GM04504 (cell line): ENCODE measurements around the gene CBLN3.
"Not testable (repeated sequence)": the region's sequence is repeated elsewhere in the genome, so short reads cannot be mapped to it uniquely, and the experiment has no call there.

Experiments
- DNase-seq: peaks from one replicate; pipeline ENCODE4 v3.0.0-alpha.2; 2012; ENCODE audit warnings: low read depth

Gene CBLN3

DNA sequence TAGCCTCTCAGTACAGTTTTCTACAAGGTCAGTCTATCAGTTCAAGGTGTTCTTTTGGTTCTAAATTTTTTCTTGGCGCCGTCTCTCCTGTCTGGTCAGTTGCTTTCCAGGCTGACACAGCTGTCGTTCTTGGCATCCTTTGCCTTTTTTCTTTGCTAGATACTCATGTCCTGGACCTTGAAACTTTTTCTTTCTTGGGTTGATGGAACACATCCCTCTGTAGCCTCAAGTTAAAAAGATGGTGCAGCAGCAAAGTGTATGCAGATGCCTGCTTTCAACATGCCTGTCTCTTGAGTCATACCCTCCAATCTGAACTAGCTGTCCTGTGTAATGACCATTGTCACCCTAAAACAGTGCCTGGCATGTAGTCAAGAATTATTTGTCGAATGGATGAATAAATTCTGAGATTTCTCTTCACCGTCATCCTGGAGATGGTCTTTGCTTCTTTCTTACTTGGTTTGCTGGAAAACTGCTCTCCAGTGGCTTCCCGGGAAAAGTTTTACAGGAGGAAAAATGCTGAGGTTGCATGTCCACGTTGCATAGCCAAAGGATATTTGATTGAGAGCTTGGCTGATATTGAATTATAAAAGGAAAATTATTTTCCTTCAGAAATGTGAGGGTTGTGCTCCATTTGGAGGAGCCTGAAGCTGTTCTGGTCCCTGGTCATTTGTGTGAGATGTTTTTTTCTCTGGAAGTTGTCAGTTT is 26.0 kb downstream of the CBLN3 start:
- no peak for DNase-seq

DNA sequence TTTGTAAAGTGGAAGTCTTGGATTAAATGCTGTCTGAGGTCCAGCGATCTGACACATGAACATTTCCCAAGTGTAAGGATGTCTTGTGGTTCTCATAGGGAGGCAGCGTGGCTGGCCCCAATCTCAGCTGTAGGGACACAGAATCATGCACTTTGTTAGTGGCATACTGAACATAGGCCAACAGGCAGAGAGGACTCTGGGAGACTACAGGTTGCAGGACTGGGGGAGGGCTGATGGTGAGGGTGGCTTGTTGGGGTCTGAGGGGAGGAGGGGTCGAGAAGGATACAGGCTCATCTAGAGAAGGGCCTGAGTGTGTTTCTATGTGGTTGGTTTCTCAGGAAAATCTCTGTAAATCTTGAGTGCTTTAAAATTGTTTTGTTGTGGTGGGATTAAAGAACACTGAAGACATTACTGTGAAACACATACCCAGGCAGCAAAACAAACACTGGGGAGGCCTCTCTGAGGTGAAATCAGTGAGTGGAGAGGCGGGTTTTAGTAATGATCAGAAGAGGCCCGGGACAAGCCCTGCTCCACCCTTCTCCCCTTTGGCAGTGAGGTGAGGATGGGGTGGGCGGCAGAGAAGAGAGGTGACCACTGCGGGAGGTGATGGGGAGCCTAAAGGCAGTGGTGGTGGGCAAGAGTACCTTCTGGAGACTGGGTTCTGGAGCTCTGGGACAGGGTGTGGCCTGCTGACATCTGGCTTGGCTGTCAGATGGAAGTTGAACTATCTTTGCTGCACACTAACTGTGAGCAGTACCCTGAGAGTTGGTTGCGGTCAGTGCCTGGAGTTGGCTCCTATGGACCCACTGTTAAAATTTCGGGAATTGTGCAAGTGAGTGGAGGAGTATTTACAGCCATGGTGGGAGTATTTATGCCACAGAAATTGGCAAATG is 27.4 kb downstream of the CBLN3 start:
- DNase-seq: no peak

DNA sequence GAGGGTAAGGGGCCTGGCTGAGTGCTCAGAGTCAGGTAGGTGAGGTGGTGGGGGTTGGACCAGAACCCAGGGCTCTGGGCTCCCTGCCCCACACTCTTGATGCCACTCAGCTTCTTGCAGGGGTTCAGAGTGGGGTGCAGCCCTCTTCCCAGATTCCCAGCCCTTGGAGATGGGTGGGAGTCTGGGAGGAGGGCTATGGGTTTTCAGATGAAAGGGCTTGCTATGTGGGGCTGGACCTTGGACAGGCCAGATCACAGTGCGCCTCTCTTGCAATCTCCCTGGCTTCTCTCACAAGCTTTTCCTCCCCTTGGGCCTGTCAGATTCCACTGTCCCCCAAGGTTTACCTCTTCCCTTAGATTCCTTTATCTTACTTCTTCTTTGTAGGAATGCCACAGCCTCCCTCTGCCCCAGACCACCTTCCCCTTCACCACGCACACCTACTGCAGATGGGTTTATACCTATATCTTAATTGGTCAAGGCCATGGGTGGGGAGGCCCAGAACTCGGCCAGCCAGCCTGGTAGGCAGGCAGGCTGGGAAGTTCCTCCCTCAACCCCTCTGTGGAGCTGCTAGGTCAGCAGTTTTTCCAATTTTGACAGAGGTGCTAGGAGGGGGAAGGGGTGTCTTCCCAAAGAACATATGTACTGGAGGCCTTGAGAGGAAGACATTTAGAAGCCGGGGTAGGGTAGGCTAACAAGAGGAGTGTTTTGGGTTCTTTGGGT is 29.3 kb downstream of the CBLN3 start:
- no peak for DNase-seq

DNA sequence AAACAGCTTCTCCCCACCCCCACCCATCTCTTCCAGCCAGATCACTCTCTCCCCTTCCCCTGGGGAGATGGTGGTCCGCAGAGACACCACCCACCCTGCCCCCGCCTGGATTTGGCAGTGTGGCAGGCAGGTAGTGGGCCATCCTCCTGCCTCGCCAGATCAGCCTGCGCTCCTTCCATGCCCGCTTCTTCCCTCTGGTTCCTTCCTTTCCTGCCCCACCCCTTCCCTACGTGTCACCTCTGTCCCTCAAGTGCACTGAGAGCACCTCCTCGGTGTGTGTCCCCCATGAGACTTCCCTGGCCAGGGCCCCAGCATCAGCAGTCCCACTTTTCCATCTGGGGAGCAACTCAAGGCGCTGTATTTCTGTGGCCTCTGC is 30.0 kb downstream of the CBLN3 start:
- DNase-seq: no peak

DNA sequence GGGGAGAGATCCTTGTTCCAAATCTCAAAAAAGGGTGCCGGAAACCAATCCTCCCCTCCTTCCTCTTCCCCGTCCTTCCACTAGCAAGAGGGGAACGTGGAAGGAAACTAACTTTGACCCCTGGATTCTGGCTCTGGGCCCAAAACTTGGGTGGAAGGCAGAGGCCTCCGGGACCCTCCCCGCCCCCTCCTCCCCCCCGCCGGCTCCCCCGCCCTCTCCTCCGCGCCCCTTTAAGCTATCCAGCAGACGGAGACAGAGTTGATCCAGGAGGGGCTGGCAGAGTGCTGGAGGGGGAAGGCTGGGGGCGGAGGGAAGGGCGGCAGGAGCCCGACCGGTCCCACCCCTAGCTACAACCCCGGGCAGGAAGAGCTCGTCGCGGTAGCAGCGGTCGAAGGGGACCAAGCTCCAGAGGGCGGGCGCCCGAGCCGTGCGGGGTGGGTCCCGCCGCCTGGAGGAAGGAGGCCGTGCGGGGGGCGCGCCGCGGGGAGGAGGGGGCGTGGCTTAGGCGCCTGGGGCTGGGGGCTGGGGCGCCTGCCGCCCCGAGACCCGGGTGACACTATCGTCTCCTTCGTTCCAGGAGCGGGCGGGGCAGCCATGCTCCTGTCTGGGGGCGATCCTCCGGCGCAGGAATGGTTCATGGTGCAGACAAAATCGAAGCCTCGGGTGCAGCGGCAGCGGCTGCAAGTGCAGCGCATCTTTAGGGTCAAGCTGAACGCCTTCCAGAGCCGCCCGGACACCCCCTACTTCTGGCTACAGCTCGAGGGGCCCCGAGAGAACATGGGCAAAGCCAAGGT is 30.6 kb downstream of the CBLN3 start, which contains the start of gene NYNRIN:
Gene NYNRIN (plus strand): TSS at position 351 of the 794 bp plus-strand sequence. CDS start 244 bp downstream, at position 595.
- DNase-seq: no peak

DNA sequence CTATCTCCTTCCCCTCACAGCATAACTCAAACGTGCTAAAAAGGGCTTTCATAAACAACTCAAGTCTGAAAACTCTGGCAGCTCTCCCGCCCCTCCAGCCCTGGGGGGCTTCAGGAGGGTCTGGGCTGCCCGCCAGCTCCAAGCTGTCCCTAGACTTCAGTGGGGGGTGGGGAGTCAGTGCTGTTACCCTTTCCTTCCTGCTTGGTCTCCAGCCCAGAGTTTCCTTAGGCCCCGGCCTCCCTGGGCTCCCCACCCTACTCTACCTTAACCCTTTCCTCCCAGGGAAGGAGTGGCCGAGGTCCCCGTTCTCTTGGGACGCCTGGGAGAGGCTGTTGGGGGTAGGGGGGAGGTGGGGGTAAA is 31.2 kb downstream of the CBLN3 start:
- no peak for DNase-seq

DNA sequence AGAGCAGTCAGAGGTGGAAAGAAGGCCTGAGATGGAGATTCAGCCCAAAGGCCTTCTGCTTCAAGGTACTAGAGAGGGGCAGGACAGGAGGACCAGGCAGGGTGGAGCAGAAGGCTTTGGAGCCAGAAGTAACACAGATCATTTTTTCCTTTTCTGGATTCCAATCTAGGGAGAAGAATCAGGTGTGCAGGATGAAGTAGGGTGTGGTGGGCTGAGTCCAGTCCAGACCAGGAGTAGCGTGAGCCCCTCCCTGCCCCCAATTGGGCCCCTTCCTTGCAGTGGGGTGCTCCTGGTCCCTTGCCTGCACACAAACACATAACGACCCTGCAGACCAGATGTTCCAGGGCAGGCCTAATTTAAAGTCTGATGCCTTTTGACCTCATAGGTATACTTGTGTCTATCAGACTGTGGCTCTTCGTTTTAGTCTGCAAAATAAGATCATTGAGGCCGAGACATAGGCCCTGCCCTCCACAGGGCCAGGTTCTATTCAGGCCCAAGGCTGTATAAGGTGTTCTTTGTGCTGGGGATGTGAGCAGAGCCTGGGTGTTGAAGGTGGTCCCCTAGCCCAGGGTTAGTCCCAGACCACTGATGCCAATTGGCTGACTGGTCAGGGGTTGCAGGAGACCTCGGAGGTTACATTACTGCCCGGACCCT is 31.7 kb downstream of the CBLN3 start:
- DNase-seq: no peak

DNA sequence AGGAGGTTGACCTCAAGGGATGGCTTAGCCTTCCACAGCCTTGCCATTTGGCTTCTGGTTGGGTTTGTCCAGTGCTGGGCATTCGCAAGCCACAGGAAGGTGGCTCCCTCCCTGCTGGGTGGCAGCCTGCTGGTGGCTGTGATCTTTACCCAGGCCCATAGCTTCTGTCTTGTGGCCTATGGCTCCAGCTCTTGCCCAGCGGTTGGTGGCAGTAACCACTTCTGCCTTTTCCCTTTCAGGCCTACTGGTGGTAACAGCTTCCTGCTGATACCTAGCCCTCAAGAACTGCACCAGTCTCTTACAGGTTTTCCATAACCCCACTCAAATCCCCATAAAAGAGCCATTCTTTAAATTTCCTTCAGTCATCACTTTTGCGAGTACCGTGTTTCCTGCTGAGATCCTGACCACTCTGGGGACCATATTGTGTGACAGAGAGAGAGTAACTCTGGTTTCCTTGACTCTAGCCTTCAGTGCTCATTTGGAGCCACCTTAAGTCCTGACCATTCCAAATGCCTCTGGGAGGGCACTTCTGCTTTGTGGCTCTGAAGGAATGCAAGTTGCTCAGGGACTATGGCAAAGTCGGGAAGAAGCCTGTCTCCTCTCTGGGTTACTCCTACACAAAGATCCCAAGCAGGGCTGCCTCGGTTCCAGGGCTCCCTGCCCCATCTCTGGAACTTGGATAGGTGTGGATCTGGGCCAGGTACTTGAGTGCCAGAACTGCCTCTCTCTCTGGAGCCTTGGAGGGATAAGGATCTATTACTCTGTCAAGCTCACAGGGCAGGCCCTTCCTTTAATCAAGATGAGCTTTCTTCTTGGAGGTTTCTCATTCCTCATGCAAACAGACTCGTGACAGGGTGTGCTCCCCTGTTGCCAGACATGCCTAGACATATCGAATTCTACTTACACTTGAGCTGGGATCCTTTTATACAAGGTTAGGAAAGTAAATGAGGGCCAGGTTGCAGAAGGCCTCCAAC is 33.6 kb downstream of the CBLN3 start:
- DNase-seq: no peak

DNA sequence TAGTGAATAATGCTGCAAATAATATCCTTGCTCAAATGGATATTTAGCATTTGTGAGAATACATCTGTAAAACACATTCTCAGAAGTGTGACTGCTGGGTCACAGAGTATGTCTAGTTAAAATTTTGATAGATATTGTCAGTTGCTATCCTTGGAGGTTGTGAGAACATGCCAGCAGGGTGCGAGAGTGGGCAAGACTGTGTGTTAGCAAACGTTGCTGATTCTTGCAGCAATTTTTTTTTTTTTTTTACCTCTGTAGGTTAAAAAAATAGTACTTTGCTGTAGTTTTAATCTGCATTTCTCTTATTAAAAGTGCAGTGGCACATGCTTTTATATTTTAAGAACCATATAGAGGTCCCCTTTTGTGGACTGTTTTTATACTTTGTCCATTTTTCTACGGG is 35.2 kb downstream of the CBLN3 start:
- no peak for DNase-seq

DNA sequence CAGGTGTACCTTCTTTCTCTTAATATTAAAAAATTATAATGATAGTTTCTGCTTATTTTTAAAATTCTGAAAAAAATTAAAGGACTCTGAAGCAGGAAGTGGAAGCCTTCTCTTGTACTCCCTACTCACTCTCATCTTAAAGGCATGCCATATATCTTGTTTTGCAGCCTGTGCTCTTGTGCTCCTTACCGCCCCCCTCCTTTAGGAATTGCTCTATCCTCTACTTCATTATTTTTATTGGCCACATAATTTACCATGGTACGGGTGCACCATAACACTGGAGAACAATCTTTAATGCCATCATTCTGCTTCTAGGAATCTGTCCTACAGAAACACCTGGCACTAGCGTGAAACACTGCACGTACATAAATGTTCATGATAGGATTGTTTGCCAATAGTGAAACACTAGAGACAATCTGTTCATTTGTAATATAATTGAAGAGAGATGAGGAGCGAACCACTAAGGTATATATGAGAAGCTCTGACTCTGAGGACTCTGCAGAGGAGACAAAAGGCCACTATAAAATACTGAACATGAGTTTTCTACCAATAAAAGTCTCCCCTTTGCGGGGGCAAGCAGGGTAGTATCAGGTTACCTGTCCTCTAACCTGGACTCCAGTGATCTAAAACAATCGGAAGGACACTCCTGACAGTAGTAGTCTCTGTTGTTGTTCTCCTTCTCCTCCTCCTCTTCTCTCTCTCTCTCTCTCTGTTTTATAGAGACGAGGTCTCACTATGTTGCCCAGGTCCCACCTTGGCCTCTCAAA is 37.0 kb downstream of the CBLN3 start:
- no peak for DNase-seq

DNA sequence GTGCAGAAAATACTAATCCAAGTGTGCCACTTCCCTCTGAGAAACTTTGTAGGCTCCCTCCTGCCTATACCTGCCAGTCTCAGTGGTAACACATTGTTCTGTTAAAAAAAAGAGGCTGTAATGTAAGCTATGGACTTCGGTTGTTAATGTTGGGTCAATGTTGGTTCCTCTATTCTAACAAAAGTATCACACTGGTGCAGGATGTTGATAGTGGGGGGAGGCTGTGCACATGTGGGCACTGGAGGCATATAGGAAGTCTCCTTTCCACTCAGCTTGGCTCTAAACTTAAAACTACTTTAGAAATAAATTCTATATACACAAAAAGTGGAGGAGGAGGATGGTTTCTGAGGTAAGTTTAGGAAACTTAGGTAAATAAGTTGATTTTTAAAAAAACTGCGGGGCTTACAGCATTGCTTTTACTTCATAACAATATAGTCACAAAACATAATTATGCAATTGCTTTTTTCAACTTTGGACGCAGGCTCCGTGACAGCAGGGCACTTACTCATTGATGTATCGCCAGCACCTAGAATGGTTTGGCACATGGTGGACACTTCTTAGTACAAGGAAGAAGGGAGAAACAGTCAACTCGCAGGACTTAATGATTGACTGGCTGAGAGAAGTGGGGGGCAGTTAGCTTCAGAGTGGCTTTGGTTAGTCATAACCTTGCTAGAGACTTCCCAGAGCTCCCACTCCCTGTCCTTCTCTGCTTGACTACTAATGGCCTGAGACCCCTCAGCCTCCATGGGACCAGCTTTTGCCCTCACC is 38.6 kb downstream of the CBLN3 start:
- no peak for DNase-seq

DNA sequence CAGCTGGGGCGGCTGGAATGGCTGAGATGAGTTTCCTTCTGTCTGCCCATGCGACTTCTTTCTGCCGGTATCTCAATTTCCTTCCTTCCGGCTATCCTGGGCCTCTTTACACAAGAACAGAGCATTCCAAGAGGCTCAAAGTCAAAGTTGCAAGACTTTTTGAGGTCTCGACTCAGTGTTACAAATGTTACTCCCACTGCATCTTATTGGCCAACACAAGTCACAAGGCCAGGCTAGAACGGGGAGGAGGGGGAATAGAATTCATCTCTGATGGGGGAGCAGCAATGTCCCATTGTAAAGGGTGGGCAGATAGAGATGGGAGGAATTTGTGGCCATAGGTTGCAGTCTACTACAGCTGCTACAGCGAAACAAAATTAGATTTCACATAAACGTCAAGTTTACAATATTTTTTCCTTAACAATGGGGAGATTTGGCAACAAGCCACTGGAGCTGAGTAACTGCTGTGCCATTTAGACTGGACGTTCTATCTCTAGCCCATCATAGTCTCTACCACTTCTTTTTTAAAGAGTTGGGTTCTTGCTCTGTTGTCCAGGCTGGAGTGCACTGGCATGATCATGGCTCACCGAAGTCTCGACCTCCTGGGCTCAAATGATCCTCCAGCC is 40.1 kb downstream of the CBLN3 start:
- no peak for DNase-seq

DNA sequence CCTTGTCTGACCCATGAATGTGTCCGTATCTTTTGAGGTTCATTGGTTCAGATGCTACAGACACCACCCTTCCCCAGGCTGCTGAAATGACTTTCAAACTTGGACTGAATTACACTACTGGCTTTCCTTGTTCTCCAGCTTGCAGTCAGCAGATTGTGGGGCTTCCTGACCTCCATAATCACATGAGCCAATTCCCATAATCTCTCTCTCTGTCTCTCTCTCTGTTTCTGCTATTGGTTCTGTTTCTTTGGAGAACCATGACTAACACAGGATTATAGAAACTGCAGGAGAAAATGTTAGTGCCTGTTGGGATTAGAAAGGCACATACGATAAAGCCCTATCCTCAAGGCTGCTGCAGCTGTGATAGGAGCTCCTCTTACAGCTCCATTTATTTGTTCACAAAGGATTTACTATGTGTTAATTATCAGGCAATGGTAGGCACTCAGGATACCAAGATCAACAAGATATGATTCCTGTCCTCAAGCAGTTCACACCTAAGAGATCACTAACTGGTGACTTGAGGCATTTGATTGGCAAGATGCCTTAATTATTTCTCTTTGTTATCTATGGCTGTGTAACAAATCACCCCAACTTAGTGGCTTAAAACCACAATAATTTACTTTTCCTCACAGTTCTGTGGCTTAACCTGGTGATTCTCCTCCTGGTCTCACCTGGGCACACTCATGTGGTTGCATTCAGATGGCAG is 40.8 kb downstream of the CBLN3 start:
- DNase-seq: no peak

DNA sequence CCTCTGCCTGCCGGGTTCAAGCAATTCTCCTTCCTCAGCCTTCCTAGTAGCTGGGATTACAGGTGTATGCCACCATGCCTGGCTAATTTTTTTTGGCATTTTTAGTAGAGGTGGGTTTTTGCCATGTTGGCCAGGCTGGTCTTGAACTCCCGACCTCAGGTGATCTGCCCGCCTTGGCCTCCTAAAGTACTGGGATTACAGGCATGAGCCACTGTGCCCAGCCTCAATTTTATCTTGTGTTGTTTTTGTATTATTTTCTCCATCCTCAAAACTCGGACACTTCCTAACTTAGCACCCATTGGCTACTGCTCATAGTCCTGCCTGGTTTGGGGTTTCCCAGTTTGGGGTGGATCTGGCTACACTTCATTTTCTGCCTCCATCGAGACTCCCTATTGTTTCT is 41.9 kb downstream of the CBLN3 start:
- DNase-seq: not testable (repeated sequence)

DNA sequence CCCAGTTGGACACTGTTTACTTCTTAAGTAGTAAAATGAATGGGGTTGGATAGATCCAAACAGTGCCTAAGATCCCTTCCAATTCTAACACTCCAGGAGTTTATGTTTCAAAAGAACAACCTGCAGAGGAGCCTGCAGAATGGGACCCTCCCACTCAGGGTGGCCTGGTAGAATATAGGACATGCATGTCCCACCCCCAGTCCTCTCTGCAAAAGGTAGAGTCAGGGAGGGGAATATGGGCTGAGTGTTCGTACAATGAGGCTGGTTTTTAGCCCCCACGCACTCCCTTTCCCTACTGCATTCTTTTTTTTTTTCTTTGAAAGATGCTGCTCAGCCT is 42.5 kb downstream of the CBLN3 start:
- no peak for DNase-seq

DNA sequence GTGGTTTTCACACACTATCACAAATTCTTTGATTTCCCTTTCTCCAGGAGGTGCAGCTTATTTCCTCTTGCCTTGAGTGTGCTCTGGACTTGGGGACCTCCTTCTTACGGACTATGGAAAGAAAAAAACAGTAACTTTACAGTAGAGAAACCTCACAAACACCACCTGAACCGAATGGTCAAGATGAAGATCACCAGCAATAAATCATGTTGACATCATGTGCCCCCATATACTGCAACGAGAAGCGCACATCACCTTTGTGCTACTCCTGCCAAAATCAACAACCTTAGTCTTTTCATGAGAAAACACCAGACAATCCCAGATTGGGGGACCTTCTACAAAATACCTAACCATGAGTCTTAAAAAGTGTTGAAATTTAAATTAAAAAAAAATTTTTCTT is 43.9 kb downstream of the CBLN3 start:
- DNase-seq: no peak

DNA sequence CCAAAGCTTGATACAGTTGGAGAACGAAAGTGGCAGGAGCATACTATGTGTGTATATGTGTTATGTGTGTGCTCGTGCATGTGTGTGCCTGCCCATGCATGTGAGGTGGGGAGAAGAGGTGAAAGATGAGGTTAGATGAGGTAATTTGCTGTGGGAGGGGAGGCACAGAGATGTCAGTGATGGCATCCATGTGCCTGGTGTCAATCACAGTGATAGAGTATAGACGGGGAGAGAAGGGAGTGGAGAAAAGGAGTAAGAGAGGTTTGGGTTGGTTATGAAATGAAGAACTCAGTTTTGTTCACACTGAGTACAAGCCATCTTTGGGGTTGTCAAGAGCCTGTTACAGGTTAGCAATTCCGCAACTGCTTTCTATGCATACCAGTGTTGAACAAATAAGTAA is 45.3 kb downstream of the CBLN3 start:
- DNase-seq: no peak

DNA sequence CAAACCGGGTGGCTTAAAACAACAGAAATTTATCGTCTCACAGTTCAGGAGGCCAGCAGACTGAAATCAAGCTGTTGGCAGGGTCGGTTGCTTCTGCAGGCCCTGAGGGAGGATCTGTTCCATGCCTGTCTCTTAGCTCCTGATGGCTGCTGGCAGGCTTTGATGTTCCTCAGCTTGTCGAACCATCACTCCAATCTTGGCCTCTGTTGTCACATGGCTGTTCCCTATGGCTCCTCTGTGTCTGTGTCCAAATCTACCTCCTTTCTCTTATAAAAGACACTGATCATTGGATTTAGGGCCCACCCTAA is 47.5 kb downstream of the CBLN3 start:
- no peak for DNase-seq
